GM12873 (cell line): Measurements from ENCODE around the gene CHCHD4.

Experiments
- TF ChIP-seq, protein P1 (sequence below): IDR thresholded peaks from 2 replicates; pipeline ENCODE4 v1.5.1; 2012; ENCODE audit warnings: low read depth, mild to moderate bottlenecking, moderate library complexity, low read length, control low read depth; ENCODE audit not compliant: insufficient read depth; ENCODE audit errors: missing control alignments

CHCHD4 gene

DNA sequence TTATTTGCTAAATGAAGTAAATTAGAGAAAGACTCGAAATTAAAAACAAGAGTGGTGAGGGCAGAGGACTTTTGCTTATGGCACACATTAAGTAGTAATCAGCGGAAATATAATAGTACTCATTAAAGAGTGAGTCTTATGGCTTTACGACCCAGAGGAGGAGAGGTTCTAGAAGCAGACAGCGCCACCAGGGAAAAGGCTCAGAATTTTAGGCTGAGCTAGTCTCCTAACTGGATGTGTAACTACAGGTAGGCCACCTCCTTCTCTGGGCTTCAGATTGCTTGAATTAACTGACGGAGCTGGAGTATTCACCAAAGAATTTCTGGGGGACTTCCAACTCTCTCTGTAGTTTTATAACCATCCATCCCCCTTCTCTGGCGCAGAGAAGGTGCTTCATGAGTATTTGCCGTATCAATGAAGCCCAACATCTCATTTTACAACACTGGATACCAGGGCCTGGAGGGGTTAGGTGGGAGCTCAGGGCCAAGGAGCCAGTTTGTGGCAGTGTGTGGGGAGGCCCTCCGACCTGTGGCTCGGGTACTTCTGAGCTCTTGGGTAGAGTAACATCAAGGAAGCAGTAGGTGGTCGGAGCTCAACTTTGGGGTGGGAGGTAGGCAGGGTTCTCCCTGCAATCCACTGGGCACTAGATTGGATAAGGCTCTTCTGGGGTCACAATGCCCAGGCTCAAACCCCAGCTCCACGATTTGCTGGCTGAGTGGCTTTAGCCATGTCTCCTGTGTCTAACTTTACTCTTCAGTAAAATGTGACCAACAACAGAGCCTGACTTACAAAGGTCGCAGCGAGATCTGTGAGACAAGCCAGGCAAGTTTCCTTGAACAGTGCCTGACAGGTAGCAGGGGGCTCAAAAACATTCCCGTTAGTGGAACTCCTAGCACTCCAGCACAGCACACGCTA is 1.1 kb downstream of the CHCHD4 start:
- TF ChIP-seq, protein P1, sequence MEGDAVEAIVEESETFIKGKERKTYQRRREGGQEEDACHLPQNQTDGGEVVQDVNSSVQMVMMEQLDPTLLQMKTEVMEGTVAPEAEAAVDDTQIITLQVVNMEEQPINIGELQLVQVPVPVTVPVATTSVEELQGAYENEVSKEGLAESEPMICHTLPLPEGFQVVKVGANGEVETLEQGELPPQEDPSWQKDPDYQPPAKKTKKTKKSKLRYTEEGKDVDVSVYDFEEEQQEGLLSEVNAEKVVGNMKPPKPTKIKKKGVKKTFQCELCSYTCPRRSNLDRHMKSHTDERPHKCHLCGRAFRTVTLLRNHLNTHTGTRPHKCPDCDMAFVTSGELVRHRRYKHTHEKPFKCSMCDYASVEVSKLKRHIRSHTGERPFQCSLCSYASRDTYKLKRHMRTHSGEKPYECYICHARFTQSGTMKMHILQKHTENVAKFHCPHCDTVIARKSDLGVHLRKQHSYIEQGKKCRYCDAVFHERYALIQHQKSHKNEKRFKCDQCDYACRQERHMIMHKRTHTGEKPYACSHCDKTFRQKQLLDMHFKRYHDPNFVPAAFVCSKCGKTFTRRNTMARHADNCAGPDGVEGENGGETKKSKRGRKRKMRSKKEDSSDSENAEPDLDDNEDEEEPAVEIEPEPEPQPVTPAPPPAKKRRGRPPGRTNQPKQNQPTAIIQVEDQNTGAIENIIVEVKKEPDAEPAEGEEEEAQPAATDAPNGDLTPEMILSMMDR: no peak

DNA sequence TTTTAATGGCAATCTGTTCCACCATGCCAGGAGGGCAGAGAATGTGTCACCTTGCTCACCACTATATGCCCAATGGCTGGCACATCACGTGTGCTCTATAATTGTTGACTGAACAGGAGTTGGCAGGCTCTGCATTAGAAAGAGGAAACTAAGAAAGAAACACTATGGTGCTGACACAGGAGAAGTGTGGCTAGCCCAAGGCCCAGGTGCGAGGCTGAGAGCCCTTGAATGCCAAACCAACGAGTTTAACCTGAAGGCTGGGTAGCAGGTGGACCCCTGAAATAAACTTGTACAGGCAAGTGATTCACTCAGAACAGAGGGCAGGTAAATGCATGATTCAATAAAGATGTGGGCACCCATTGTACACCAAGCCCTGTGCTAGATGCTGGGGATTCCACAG is 2.4 kb downstream of the CHCHD4 start:
- TF ChIP-seq, protein P1: no peak

DNA sequence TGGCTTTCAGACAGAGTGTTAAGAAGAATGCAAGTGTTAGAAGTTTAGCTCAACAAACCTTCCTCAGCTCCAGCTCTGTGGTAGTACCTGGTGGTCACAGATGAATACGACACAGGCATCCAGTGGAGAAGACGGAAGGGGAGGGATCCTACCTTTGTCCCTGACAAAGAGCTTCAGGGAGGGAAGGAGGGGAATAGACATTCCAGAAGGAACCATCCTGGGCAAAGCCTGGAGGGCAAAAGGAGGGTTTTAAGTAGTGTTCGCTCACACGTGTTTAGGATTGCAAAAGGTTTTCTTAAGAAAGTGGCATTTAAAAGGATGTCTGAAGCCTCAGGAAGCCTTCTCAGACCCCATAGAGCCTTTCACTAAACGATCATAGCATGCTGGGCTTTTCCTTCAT is 2.8 kb downstream of the CHCHD4 start:
- TF ChIP-seq, protein P1: no peak

DNA sequence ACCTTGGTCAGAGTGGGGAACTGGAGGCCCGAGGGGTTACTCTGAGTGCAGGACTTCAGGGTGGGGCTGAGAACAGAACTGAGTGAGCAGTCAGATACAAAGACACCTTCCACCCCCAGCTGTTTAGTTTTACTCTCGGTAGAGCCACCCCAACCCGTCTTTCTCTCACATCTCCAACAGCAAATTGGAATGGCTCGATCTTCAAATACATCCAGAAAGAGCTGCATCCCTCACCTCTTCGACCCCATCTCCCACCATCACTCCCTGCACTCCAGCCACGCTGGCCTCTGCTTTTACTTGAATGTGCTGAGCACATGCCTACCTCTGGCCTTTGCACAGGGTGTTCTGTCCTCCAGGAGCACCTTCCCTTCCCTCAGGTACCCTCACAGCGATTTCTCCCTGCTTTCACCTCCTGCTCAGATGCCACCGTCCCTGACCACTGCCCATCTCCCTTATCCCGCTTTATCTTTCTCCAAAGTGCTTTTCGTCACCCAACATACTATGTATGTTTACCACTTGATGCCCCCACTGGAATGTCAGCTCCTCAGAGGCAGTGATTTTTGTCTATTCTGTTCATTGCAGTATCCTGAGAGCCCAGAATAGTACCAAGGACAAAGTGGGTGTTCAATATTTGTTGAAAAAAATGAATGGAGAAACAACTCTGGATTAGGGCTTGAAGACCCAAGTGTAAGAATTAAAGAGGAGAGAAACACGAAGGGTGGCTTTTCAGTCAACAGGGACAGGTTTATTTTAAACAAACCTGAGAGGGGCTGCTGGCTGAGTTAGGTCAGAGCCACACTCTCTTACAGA is 4.4 kb downstream of the CHCHD4 start:
- TF ChIP-seq, protein P1: no peak

DNA sequence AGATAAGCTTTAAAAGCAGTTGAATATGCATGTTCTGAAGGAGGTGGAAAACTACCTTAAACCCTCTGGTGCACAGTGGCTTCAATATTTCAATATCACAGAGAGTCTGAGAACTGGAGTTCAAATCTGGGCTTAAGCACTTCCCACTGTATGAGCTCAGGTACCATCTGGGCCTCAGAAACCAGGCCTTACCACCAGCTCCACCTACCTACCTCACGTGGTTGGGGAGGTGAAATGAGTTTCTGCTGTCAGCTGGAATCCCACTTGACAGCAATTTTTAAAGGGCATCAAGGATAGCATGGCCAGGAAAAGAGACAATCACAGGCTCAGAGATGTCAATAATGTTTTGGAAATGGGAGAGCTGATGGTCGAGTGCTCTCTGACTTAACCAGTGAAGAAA is 5.0 kb downstream of the CHCHD4 start:
- TF ChIP-seq, protein P1: no peak

DNA sequence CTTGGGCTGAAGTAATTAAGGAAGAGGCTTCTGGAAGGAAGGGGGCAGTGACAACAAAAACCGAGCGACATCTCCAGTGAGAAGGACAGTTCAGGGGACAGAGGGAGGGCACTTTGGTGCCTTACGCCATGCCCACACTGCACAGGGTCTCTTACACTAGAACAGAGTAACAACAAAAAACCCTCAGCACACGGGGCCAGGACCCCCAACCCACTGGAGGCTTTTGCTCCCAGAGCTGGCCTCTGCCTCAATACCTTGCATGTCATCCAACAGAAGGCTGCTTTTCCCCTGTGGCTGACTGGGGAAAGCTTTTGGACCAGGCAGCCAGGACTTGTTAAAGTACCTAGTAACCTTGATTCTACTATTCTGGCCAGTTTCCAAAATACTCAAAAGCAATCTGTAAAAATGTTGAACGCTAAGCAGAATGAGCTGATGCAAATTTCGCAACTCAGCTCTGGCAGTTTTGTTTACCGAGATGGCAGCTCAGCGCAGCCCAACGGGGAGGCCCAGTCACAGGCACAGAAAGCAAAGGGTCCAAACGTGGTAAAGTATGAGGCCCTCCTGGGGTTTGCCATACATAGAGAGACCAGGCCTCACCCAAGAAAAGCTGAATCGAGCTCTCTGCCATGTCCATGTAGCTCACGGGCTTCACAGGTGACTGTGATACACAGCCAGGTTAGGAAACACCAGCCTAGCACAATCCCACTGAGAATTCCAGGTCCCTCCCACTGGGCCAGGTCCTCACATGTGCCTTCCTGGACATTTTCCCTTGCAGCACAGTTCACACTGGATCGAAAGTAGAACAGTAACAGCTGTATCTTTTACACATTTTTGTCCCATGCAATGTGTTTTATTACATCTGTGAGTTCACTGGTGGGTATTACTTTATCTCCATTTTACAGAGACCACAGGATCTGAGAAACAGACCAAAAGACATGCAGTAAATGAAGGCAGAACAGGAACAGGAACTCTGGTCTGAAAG is 6.0 kb downstream of the CHCHD4 start:
- TF ChIP-seq, protein P1: no peak
